CD14-positive monocyte (primary cell): ENCODE measurements around the gene CKAP4. TPM values are rescaled to one million over a fixed set of nuclear protein-coding genes. Genes with fewer than 3 reads are reported as not detected.
A peak's percentile ranks its signal among the peaks of the same experiment; 100 is the strongest.

Experiments
- DNase-seq, 3 donors: peaks; one replicate each; pipeline ENCODE4 v3.0.0-alpha.2; 2011 to 2022
- H2AFZ ChIP-seq: 2 replicates; pipeline ENCODE4 v1.6.0; 2012; ENCODE audit warnings: mild to moderate bottlenecking, low read depth, low read length, inconsistent platforms; ENCODE audit not compliant: insufficient read depth, poor library complexity, severe bottlenecking
- H3K27ac ChIP-seq, 2 donors: 1 replicate in 1 of 2; 2 replicates in 1 of 2; pipeline ENCODE4 v1.5.1; 2012 to 2013; ENCODE audit warnings: low read length in 2 of 2, control low read depth in 1 of 2, inconsistent platforms in 1 of 2, low read depth in 1 of 2, mild to moderate bottlenecking in 1 of 2
- H3K27me3 ChIP-seq, 2 donors: one replicate each; pipeline versions ENCODE4 v1.6.0 to v1.6.1; 2011 to 2013; ENCODE audit warnings: low read length in 2 of 2; ENCODE audit not compliant: control insufficient read depth in 2 of 2, insufficient read depth in 2 of 2
- H3K36me3 ChIP-seq, 2 donors: replicated peaks in 1 of 2; 1 replicate in 1 of 2; 2 replicates in 1 of 2; pipeline versions ENCODE4 v1.5.1 to v1.6.1; 2012 to 2013; ENCODE audit warnings: low read length in 2 of 2, control low read depth in 1 of 2, inconsistent platforms in 1 of 2, mild to moderate bottlenecking in 1 of 2; ENCODE audit not compliant: insufficient read depth in 2 of 2, control insufficient read depth in 1 of 2
- H3K4me1 ChIP-seq, 2 donors: 1 replicate in 1 of 2; 2 replicates in 1 of 2; pipeline versions ENCODE4 v1.5.1 to v1.6.1; 2012 to 2013; ENCODE audit warnings: low read length in 2 of 2, control low read depth in 1 of 2, inconsistent platforms in 1 of 2, mild to moderate bottlenecking in 1 of 2, moderate library complexity in 1 of 2; ENCODE audit not compliant: insufficient read depth in 2 of 2, control insufficient read depth in 1 of 2
- H3K4me2 ChIP-seq: replicated peaks from 2 replicates; pipeline ENCODE3; 2012; ENCODE audit warnings: low read length, moderate library complexity, mild to moderate bottlenecking; ENCODE audit not compliant: poor library complexity, severe bottlenecking; ENCODE audit errors: extremely low read depth
- H3K4me3 ChIP-seq, 3 experiments: fragments of 200-600 bp in 1 of 3; sonication (generic) in 1 of 3; replicated peaks in 1 of 3; 1 replicate in 2 of 3; 2 replicates in 1 of 3; pipeline ENCODE4 v1.5.1; 2011 to 2013; ENCODE audit warnings: low read length in 3 of 3, mild to moderate bottlenecking in 3 of 3, control low read depth in 2 of 3, low read depth in 2 of 3, inconsistent platforms in 1 of 3, moderate library complexity in 1 of 3
- H3K79me2 ChIP-seq: 2 replicates; pipeline ENCODE4 v1.6.0; 2012; ENCODE audit warnings: mild to moderate bottlenecking, control low read depth, inconsistent platforms, low read length, moderate library complexity; ENCODE audit not compliant: insufficient read depth
- H3K9ac ChIP-seq: 2 replicates; pipeline ENCODE4 v1.6.0; 2017; ENCODE audit warnings: low read length, mild to moderate bottlenecking; ENCODE audit not compliant: insufficient read depth, poor library complexity, severe bottlenecking
- H3K9me3 ChIP-seq, 2 donors: replicated peaks in 1 of 2; 1 replicate in 1 of 2; 2 replicates in 1 of 2; pipeline versions ENCODE4 v1.5.1 to v1.6.1; 2012 to 2013; ENCODE audit warnings: low read length in 2 of 2, control low read depth in 1 of 2; ENCODE audit not compliant: control insufficient read depth in 1 of 2, insufficient read depth in 1 of 2
- H4K20me1 ChIP-seq: 2 replicates; pipeline ENCODE4 v1.6.0; 2012; ENCODE audit warnings: mild to moderate bottlenecking, low read length, control low read depth, moderate library complexity; ENCODE audit not compliant: insufficient read depth
- H3K27ac Mint-ChIP-seq, 7 donors: one replicate each; pipeline ENCODE4 v1.8.0; 2020; ENCODE audit warnings: mild to moderate bottlenecking in 7 of 7, mixed read lengths in 7 of 7, moderate library complexity in 6 of 7, inconsistent platforms in 2 of 7
- H3K27me3 Mint-ChIP-seq, 3 donors: one replicate each; pipeline ENCODE4 v1.8.0; 2021 to 2022; ENCODE audit warnings: low read depth in 3 of 3, mild to moderate bottlenecking in 3 of 3, mixed read lengths in 3 of 3, moderate library complexity in 3 of 3, inconsistent platforms in 1 of 3
- H3K36me3 Mint-ChIP-seq, 2 donors: one replicate each; pipeline ENCODE4 v1.8.0; 2020; ENCODE audit warnings: mixed read lengths in 2 of 2, inconsistent platforms in 1 of 2, mild to moderate bottlenecking in 1 of 2
- H3K4me1 Mint-ChIP-seq: one replicate; pipeline ENCODE4 v1.8.0; 2020; ENCODE audit warnings: mild to moderate bottlenecking, mixed read lengths
- H3K4me3 Mint-ChIP-seq, 2 donors: one replicate each; pipeline ENCODE4 v1.8.0; 2020; ENCODE audit warnings: mild to moderate bottlenecking in 2 of 2, mixed read lengths in 2 of 2, moderate library complexity in 1 of 2
- H3K9me3 Mint-ChIP-seq, 7 donors: one replicate each; pipeline ENCODE4 v1.8.0; 2020 to 2022; ENCODE audit warnings: mixed read lengths in 7 of 7, mild to moderate bottlenecking in 6 of 7, moderate library complexity in 6 of 7, inconsistent platforms in 2 of 7
- CTCF ChIP-seq: fragments of 200-600 bp; IDR thresholded peaks from one replicate; pipeline ENCODE4 v1.8.0; 2022; ENCODE audit warnings: antibody characterized with exemption, mild to moderate bottlenecking
- WGBS: methylation state at CpG from one replicate; pipeline ENCODE4 v1.1.5; 2013; ENCODE audit warnings: missing lambda C conversion rate; ENCODE audit not compliant: insufficient coverage; 5-methylcytosine and 5-hydroxymethylcytosine counted together
- intact Hi-C, 2 donors: fragments of 100-400 bp; cut with micrococcal nuclease; formaldehyde crosslinking; loops; one replicate each; pipeline versions ENCODE4 v1.15.0 to v1.15.1; 2023
- polyA plus RNA-seq, 3 donors: library from polyadenylated mRNA; depleted of rRNA in 1 of 3; unstranded in 2 of 3; stranded (reverse) in 1 of 3; fragments of 300-500 nt in 2 of 3; fragments of >200 nt in 1 of 3; fragmentation: Illumina TruSeq in 2 of 3; gene quantifications; 1 replicate in 2 of 3; 2 replicates in 1 of 3; pipeline ENCODE4 v1.2.3, GENCODE V29; 2012 to 2021

Gene CKAP4
- polyA plus RNA-seq, 3 donors, result 46.9 to 59.4 (median 55.9) TPM

- Histone ChIP-seq H3K9me3 (peaks cover 0 to 4% of the 10 kb centered on the region in 2 donors), H3K4me2 (no peak overlapping the region), H4K20me1 (no peaks in the 10 kb centered on the region), H2AFZ (no peak overlapping the region), H3K79me2 (no peaks in the 10 kb centered on the region), H3K27ac (no peak overlapping the region), H3K9ac (no peak overlapping the region), H3K4me1 (peaks cover 27 to 33% of the 10 kb centered on the region in 2 donors), H3K27me3 (no peaks in the 10 kb centered on the region), H3K4me3 (no peak overlapping the region), H3K36me3 (no peaks in the 10 kb centered on the region)
- Mint-ChIP-seq H3K4me3 (no peak overlapping the region), H3K27me3 (peaks cover 3 to 22% (median 17%) of the 10 kb centered on the region in 3 donors), H3K36me3 (peaks cover 6 to 21% of the 10 kb centered on the region in 2 donors), H3K9me3 (peaks cover 0 to 8% (median 7%) of the 10 kb centered on the region in 7 donors), H3K27ac (peak overlapping the region in 4 of 7 donors; percentile 22 to 70 (median 50)), H3K4me1 (peaks cover 45% of the 10 kb centered on the region)
- intact Hi-C loops, result loop anchor here (5.0 to 10.0 kb wide), 3 partner anchors 73 to 804 kb away; partner anchors contain the start of gene TCP11L2 (in 1 of the 2)
- 93% methylated on average over 9 of the region's 12 CpGs for WGBS
- DNase-seq, result no peak
- TF ChIP-seq CTCF, result no peak
These were observed 18.7 kb downstream of the CKAP4 start for GRCh38 chr12:106229036-106229591.

- no peaks in the 10 kb centered on the region for H3K9me3 ChIP-seq
- H4K20me1 ChIP-seq, result no peaks in the 10 kb centered on the region
- DNase-seq, result no peak
- intact Hi-C loops, result loop anchor here (5.0 to 10.0 kb wide), 3 partner anchors 74 to 804 kb away; partner anchors contain the start of gene TCP11L2 (in 1 of the 2)
- no peaks in the 10 kb centered on the region for H3K36me3 ChIP-seq
- no peak overlapping the region for H3K4me2 ChIP-seq
- Mint-ChIP-seq H3K4me3 (no peak overlapping the region), H3K27me3 (peaks cover 5 to 26% (median 19%) of the 10 kb centered on the region in 3 donors), H3K9me3 (peaks cover 0 to 1% (median 0%) of the 10 kb centered on the region in 7 donors), H3K4me1 (peaks cover 46% of the 10 kb centered on the region), H3K36me3 (peaks cover 2 to 13% of the 10 kb centered on the region in 2 donors), H3K27ac (peak overlapping the region; percentile 60 to 100 (median 99))
- H3K4me3 ChIP-seq, result no peak overlapping the region
- H3K79me2 ChIP-seq, result no peaks in the 10 kb centered on the region
- no CpG with 5 or more reads among the region's 7 CpGs for WGBS
- peaks cover 24 to 31% of the 10 kb centered on the region in 2 donors for H3K4me1 ChIP-seq
- TF ChIP-seq CTCF, result no peak
- peaks cover 0 to under 1% of the 10 kb centered on the region in 2 donors for H3K27me3 ChIP-seq
- peak overlapping the region; percentile 96 to 97 for H3K27ac ChIP-seq
- H3K9ac ChIP-seq, result no peak overlapping the region
- H2AFZ ChIP-seq, result no peak overlapping the region
These were observed 19.5 kb downstream of the CKAP4 start for GRCh38 chr12:106228320-106228710.
